ENCODE data around the gene UQCRC1.
A peak's percentile ranks its signal among the peaks of the same experiment; 100 is the strongest.

Gene UQCRC1

GRCh38 chr3:48609088-48610005, at the start of gene UQCRC1:
TSS of gene UQCRC1 (minus strand) at chr3:48609646. CDS start at chr3:48609620, 26 bp downstream.
- DNase-seq, result peak; percentile 63

GRCh38 chr3:48656841-48657281, 47.4 kb upstream of the UQCRC1 start:
- DNase-seq, result no peak

- no peak for DNase-seq
Measured at GRCh38 chr3:48656061-48656840, 46.8 kb upstream of the UQCRC1 start.

GRCh38 chr3:48655606-48656005, 46.2 kb upstream of the UQCRC1 start:
- no peak for DNase-seq

- no peak for DNase-seq
Measured at GRCh38 chr3:48655063-48655462, 45.6 kb upstream of the UQCRC1 start.

GRCh38 chr3:48652923-48653715, 43.7 kb upstream of the UQCRC1 start:
- no peak for DNase-seq

GRCh38 chr3:48651771-48652170, 42.3 kb upstream of the UQCRC1 start:
- no peak for DNase-seq

GRCh38 chr3:48650723-48651122, 41.3 kb upstream of the UQCRC1 start:
- no peak for DNase-seq

- DNase-seq, result no peak
Measured at GRCh38 chr3:48648188-48648850, 38.9 kb upstream of the UQCRC1 start.

GRCh38 chr3:48647714-48648113, 38.3 kb upstream of the UQCRC1 start:
- DNase-seq, result no peak

- DNase-seq, result no peak
Measured at GRCh38 chr3:48644898-48645760, 35.7 kb upstream of the UQCRC1 start.

GRCh38 chr3:48642605-48643004, 33.2 kb upstream of the UQCRC1 start:
- no peak for DNase-seq

GRCh38 chr3:48641396-48641795, 31.9 kb upstream of the UQCRC1 start:
- DNase-seq, result no peak

- no peak for DNase-seq
Measured at GRCh38 chr3:48639944-48640606, 30.6 kb upstream of the UQCRC1 start.

GRCh38 chr3:48637305-48637704, 27.9 kb upstream of the UQCRC1 start:
- no peak for DNase-seq

GRCh38 chr3:48636149-48636655, 26.8 kb upstream of the UQCRC1 start:
- DNase-seq, result no peak

GRCh38 chr3:48635222-48636021, 26.0 kb upstream of the UQCRC1 start, which contains the start of gene SLC26A6:
TSS of gene SLC26A6 (minus strand) at chr3:48635461. CDS start at chr3:48635393, 68 bp downstream.
- peak; percentile 56 for DNase-seq

GRCh38 chr3:48634661-48635221, 25.3 kb upstream of the UQCRC1 start:
- no peak for DNase-seq

- DNase-seq, result no peak
Measured at GRCh38 chr3:48633743-48634142, 24.3 kb upstream of the UQCRC1 start.
